ENCODE results near the gene TPD52L1.

DNA sequence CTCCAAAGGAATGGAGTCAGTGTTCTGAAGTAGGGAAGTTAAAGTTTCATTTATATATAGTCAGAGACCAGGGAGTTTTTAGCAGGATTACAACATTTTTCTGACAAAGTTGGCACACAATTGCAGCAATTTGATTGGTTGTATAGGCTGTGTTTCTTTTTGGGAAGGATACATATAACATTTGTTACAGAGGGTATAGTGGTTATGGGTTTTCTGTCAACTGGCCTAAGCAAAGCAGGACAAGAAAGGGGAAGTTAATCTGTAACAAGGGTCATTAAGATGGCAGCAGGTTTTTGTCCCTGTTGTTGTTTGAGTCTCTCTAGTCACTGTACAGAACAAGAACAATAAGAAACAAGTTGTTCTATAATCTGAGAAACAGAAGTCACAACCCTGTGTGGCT, 41.4 kb downstream of the TPD52L1 start:
- TF ChIP-seq, protein P1, sequence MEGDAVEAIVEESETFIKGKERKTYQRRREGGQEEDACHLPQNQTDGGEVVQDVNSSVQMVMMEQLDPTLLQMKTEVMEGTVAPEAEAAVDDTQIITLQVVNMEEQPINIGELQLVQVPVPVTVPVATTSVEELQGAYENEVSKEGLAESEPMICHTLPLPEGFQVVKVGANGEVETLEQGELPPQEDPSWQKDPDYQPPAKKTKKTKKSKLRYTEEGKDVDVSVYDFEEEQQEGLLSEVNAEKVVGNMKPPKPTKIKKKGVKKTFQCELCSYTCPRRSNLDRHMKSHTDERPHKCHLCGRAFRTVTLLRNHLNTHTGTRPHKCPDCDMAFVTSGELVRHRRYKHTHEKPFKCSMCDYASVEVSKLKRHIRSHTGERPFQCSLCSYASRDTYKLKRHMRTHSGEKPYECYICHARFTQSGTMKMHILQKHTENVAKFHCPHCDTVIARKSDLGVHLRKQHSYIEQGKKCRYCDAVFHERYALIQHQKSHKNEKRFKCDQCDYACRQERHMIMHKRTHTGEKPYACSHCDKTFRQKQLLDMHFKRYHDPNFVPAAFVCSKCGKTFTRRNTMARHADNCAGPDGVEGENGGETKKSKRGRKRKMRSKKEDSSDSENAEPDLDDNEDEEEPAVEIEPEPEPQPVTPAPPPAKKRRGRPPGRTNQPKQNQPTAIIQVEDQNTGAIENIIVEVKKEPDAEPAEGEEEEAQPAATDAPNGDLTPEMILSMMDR (IDR thresholded peaks at IDR 0.05), result no peak
- TF ChIP-seq ZFX (IDR thresholded peaks at IDR 0.05; ENCODE audit: borderline replicate concordance), result no peak

Measured in 22Rv1 (cell line).